Fibroblast of lung (primary cell): ENCODE data around the gene CD164.

Source experiments
- CTCF ChIP-seq, 2 donors: IDR thresholded peaks in 1 of 2; conservative IDR thresholded peaks in 1 of 2; 1 replicate in 1 of 2; 2 replicates in 1 of 2; pipeline ENCODE4 v1.5.1; 2011 to 2012; ENCODE audit warnings: low read length in 2 of 2, control low read depth in 1 of 2, inconsistent platforms in 1 of 2, low read depth in 1 of 2, mild to moderate bottlenecking in 1 of 2
- EZH2 ChIP-seq: IDR thresholded peaks from 2 replicates; pipeline ENCODE4 v1.5.1; 2012; ENCODE audit warnings: low read length, control low read depth, mild to moderate bottlenecking; ENCODE audit errors: missing control alignments

DNA sequence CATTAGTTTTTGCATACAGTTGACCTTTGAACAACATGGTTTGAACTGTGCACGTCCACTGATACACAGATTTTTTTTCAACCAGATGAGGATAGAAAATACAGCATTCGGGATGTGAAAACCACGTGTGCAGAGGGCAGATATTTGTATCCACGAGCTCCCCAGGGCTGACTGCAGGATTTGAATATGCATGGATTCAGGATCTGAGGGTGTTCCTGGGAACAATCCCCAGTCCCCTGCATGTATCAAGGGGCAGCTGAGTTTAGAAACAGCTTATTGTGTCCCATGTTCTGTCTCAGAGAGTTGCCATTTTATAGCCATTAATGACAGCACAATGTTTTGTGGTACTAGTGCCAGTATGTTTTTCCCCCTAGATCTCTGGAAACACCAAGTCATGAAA is 53.6 kb downstream of the CD164 start:
- no peak for TF ChIP-seq EZH2
- TF ChIP-seq CTCF (conservative IDR thresholded peaks at IDR 0.05 in 1 of 2, IDR thresholded peaks at IDR 0.05 in 1 of 2; ENCODE audit: low read depth in 1 of 2, low read length in 2 of 2): no peak
